SK-N-SH treated with all-trans-retinoic acid at 6 μM for 48 hours (cell line): ENCODE results near the gene ATP6V0E2.

Experiments
- ATAC-seq: fragments of 200-7000 bp; cut with Tn5 transposase; 3 replicates; pipeline ENCODE4 v1.9.1; 2020; ENCODE audit warnings: mild to moderate bottlenecking, moderate library complexity
- ARNTL ChIP-seq: fragments of 450-650 bp; formaldehyde crosslinking; IDR thresholded peaks from 2 replicates; pipeline ENCODE4 v1.5.0; 2020; ENCODE audit warnings: low read depth, mild to moderate bottlenecking, moderate library complexity, borderline replicate concordance
- BACH2 ChIP-seq: fragments of 250-450 bp; sonication (Bioruptor Pico); IDR thresholded peaks from 2 replicates; pipeline ENCODE4 v1.9.0; 2021; ENCODE audit warnings: mild to moderate bottlenecking, borderline replicate concordance
- CSDC2 ChIP-seq: fragments of 250-450 bp; sonication (Bioruptor Pico); IDR thresholded peaks from 2 replicates; pipeline ENCODE4 v1.5.0; 2020; ENCODE audit warnings: mild to moderate bottlenecking, moderate library complexity
- CSRNP3 ChIP-seq: fragments of 250-450 bp; sonication (Bioruptor Pico); IDR thresholded peaks from 2 replicates; pipeline ENCODE4 v1.5.1; 2021; ENCODE audit warnings: mild to moderate bottlenecking, moderate library complexity
- ESRRG ChIP-seq: fragments of 250-450 bp; sonication (Bioruptor Pico); IDR thresholded peaks from 2 replicates; pipeline ENCODE4 v1.6.1; 2021; ENCODE audit warnings: mild to moderate bottlenecking
- GLIS3 ChIP-seq: fragments of 250-450 bp; sonication (Bioruptor Pico); IDR thresholded peaks from 2 replicates; pipeline ENCODE4 v1.5.0; 2020; ENCODE audit warnings: mild to moderate bottlenecking, moderate library complexity
- ISL1 ChIP-seq: fragments of 250-450 bp; sonication (Bioruptor Pico); IDR thresholded peaks from 2 replicates; pipeline ENCODE4 v2.1.2; 2022; ENCODE audit warnings: mild to moderate bottlenecking, moderate library complexity
- PATZ1 ChIP-seq: fragments of 250-450 bp; sonication (Bioruptor Pico); IDR thresholded peaks from 2 replicates; pipeline ENCODE4 v1.8.0; 2020; ENCODE audit warnings: mild to moderate bottlenecking, moderate library complexity, borderline replicate concordance
- POU6F1 ChIP-seq: fragments of 250-450 bp; sonication (Bioruptor Pico); IDR thresholded peaks from 2 replicates; pipeline ENCODE4 v1.8.0; 2021; ENCODE audit warnings: low read depth, mild to moderate bottlenecking, moderate library complexity, borderline replicate concordance
- RARB ChIP-seq: fragments of 250-450 bp; sonication (Bioruptor Pico); IDR thresholded peaks from 2 replicates; pipeline ENCODE4 v1.8.0; 2021; ENCODE audit warnings: mild to moderate bottlenecking, moderate library complexity
- SNAI2 ChIP-seq: fragments of 250-450 bp; sonication (Bioruptor Pico); IDR thresholded peaks from 2 replicates; pipeline ENCODE4 v1.5.0; 2020; ENCODE audit warnings: mild to moderate bottlenecking, moderate library complexity
- TCF4 ChIP-seq: fragments of 250-450 bp; sonication (Bioruptor Pico); IDR thresholded peaks from 2 replicates; pipeline ENCODE4 v1.8.0; 2021; ENCODE audit warnings: mild to moderate bottlenecking, moderate library complexity, borderline replicate concordance
- TOX ChIP-seq: fragments of 250-450 bp; sonication (Bioruptor Pico); IDR thresholded peaks from 2 replicates; pipeline ENCODE4 v1.8.0; 2021; ENCODE audit warnings: mild to moderate bottlenecking, moderate library complexity, borderline replicate concordance
- ZC3H10 ChIP-seq: fragments of 250-450 bp; sonication (Bioruptor Pico); IDR thresholded peaks from 2 replicates; pipeline ENCODE4 v1.5.1; 2021; ENCODE audit warnings: mild to moderate bottlenecking, moderate library complexity
- ZFP3 ChIP-seq: fragments of 250-450 bp; sonication (Bioruptor Pico); IDR thresholded peaks from 2 replicates; pipeline ENCODE4 v1.5.0; 2020; ENCODE audit warnings: mild to moderate bottlenecking, moderate library complexity
- ZNF565 ChIP-seq: fragments of 450-650 bp; formaldehyde crosslinking; conservative IDR thresholded peaks from 2 replicates; pipeline ENCODE4 v1.5.0; 2020; ENCODE audit warnings: low read depth, mild to moderate bottlenecking, moderate library complexity
- ZNF8 ChIP-seq: fragments of 450-650 bp; formaldehyde crosslinking; IDR thresholded peaks from 2 replicates; pipeline ENCODE4 v1.5.0; 2020; ENCODE audit warnings: mild to moderate bottlenecking, moderate library complexity
- TF ChIP-seq, protein P1 (sequence below): fragments of 250-450 bp; sonication (Bioruptor Pico); IDR thresholded peaks from 2 replicates; pipeline ENCODE4 v1.5.1; 2020; ENCODE audit warnings: low read depth, mild to moderate bottlenecking, moderate library complexity
- TF ChIP-seq, protein P2 (sequence below): fragments of 250-450 bp; sonication (Bioruptor Pico); IDR thresholded peaks from 2 replicates; pipeline ENCODE4 v1.5.0; 2020; ENCODE audit warnings: mild to moderate bottlenecking, moderate library complexity

Gene ATP6V0E2

GRCh38 chr7:149873074-149873969, at the start of gene ATP6V0E2:
Gene ATP6V0E2, plus strand, starts transcription at chr7:149873969. Its CDS starts 97 bp downstream, at chr7:149874066.
- peak; percentile 94 for ATAC-seq
- TF ChIP-seq, protein P1, sequence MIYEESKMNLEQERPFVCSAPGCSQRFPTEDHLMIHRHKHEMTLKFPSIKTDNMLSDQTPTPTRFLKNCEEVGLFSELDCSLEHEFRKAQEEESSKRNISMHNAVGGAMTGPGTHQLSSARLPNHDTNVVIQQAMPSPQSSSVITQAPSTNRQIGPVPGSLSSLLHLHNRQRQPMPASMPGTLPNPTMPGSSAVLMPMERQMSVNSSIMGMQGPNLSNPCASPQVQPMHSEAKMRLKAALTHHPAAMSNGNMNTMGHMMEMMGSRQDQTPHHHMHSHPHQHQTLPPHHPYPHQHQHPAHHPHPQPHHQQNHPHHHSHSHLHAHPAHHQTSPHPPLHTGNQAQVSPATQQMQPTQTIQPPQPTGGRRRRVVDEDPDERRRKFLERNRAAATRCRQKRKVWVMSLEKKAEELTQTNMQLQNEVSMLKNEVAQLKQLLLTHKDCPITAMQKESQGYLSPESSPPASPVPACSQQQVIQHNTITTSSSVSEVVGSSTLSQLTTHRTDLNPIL (CRISPR knock-in tag), result 0 out of 2 replicates have a peak, but pooled peaks have one; percentile 15
- no peak for TF ChIP-seq ZNF8
- TF ChIP-seq, protein P2, sequence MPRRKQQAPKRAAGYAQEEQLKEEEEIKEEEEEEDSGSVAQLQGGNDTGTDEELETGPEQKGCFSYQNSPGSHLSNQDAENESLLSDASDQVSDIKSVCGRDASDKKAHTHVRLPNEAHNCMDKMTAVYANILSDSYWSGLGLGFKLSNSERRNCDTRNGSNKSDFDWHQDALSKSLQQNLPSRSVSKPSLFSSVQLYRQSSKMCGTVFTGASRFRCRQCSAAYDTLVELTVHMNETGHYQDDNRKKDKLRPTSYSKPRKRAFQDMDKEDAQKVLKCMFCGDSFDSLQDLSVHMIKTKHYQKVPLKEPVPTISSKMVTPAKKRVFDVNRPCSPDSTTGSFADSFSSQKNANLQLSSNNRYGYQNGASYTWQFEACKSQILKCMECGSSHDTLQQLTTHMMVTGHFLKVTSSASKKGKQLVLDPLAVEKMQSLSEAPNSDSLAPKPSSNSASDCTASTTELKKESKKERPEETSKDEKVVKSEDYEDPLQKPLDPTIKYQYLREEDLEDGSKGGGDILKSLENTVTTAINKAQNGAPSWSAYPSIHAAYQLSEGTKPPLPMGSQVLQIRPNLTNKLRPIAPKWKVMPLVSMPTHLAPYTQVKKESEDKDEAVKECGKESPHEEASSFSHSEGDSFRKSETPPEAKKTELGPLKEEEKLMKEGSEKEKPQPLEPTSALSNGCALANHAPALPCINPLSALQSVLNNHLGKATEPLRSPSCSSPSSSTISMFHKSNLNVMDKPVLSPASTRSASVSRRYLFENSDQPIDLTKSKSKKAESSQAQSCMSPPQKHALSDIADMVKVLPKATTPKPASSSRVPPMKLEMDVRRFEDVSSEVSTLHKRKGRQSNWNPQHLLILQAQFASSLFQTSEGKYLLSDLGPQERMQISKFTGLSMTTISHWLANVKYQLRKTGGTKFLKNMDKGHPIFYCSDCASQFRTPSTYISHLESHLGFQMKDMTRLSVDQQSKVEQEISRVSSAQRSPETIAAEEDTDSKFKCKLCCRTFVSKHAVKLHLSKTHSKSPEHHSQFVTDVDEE, result peak; percentile 11; the same call in 1 of the 2 replicates
- 0 out of 2 replicates have a peak, but pooled peaks have one; percentile 54 for TF ChIP-seq ZFP3 (CRISPR knock-in tag)

- no peak for ATAC-seq
Observed at GRCh38 chr7:149824301-149824741, 49.4 kb upstream of the ATP6V0E2 start.

More at GRCh38 chr7:149824301-149824741, 49.4 kb upstream of the ATP6V0E2 start:
- no peak for TF ChIP-seq ESRRG (CRISPR knock-in tag)
- TF ChIP-seq, protein P1 (CRISPR knock-in tag), result no peak
- no peak for TF ChIP-seq TOX (CRISPR knock-in tag)
- TF ChIP-seq BACH2 (CRISPR knock-in tag), result no peak
- TF ChIP-seq, protein P2, result no peak
- TF ChIP-seq TCF4 (CRISPR knock-in tag), result no peak
- TF ChIP-seq ISL1, result no peak
- TF ChIP-seq ZNF565 (CRISPR knock-in tag), result no peak
- no peak for TF ChIP-seq SNAI2 (CRISPR knock-in tag)
- no peak for TF ChIP-seq ZNF8
- TF ChIP-seq PATZ1 (CRISPR knock-in tag), result no peak
- TF ChIP-seq ZFP3 (CRISPR knock-in tag), result no peak
- no peak for TF ChIP-seq CSDC2 (CRISPR knock-in tag)
- TF ChIP-seq ARNTL (CRISPR knock-in tag), result no peak
- TF ChIP-seq POU6F1, result no peak
- TF ChIP-seq GLIS3 (CRISPR knock-in tag), result no peak
- TF ChIP-seq RARB (CRISPR knock-in tag), result no peak
- TF ChIP-seq CSRNP3 (CRISPR knock-in tag), result no peak
- no peak for TF ChIP-seq ZC3H10 (CRISPR knock-in tag)
